ENCODE measurements around the gene CDH23.

Gene CDH23

GRCh38 chr10:71706216-71707121 is 309.7 kb downstream of the CDH23 start:
- no peak for DNase-seq (ENCODE audit: low read depth, low spot score)

GRCh38 chr10:71707240-71707789 is 310.6 kb downstream of the CDH23 start:
- no peak for DNase-seq (ENCODE audit: low read depth, low spot score)
- H3K27ac ChIP-seq = no peak overlapping the region

More at GRCh38 chr10:71706216-71707121, 309.7 kb downstream of the CDH23 start:
- no peak overlapping the region for H3K27ac ChIP-seq

GRCh38 chr10:71708301-71708703 is 311.6 kb downstream of the CDH23 start:
- DNase-seq (ENCODE audit: low read depth, low spot score) = no peak

GRCh38 chr10:71708897-71709882 is 312.5 kb downstream of the CDH23 start:
- no peak for DNase-seq (ENCODE audit: low read depth, low spot score)

More at GRCh38 chr10:71708301-71708703, 311.6 kb downstream of the CDH23 start:
- H3K27ac ChIP-seq = no peak overlapping the region

GRCh38 chr10:71710519-71710918 is 313.8 kb downstream of the CDH23 start:
- DNase-seq (ENCODE audit: low read depth, low spot score) = no peak
- H3K27ac ChIP-seq = no peak overlapping the region

More at GRCh38 chr10:71708897-71709882, 312.5 kb downstream of the CDH23 start:
- H3K27ac ChIP-seq = no peak overlapping the region

GRCh38 chr10:71711052-71711623 is 314.4 kb downstream of the CDH23 start:
- DNase-seq (ENCODE audit: low read depth, low spot score) = no peak

GRCh38 chr10:71712170-71712569 is 315.4 kb downstream of the CDH23 start:
- H3K27ac ChIP-seq = no peak overlapping the region

More at GRCh38 chr10:71711052-71711623, 314.4 kb downstream of the CDH23 start:
- no peak overlapping the region for H3K27ac ChIP-seq

GRCh38 chr10:71712572-71713134 is 315.9 kb downstream of the CDH23 start:
- H3K27ac ChIP-seq = peak overlapping the region; percentile 78

More at GRCh38 chr10:71712170-71712569, 315.4 kb downstream of the CDH23 start:
- no peak for DNase-seq (ENCODE audit: low read depth, low spot score)

GRCh38 chr10:71713135-71714030 is 316.7 kb downstream of the CDH23 start:
- peak; percentile 57 for DNase-seq (ENCODE audit: low read depth, low spot score)
- H3K27ac ChIP-seq = peak overlapping the region; percentile 78

More at GRCh38 chr10:71712572-71713134, 315.9 kb downstream of the CDH23 start:
- DNase-seq (ENCODE audit: low read depth, low spot score) = no peak

- no peak for DNase-seq (ENCODE audit: low read depth, low spot score)
- peak overlapping the region; percentile 78 for H3K27ac ChIP-seq
These were observed 317.3 kb downstream of the CDH23 start for GRCh38 chr10:71714031-71714410.

GRCh38 chr10:71714592-71714991 is 317.9 kb downstream of the CDH23 start:
- H3K27ac ChIP-seq = peak overlapping the region; percentile 78
- no peak for DNase-seq (ENCODE audit: low read depth, low spot score)

GRCh38 chr10:71715026-71715425 is 318.3 kb downstream of the CDH23 start:
- DNase-seq (ENCODE audit: low read depth, low spot score) = no peak
- H3K27ac ChIP-seq = no peak overlapping the region

GRCh38 chr10:71715860-71716259 is 319.1 kb downstream of the CDH23 start:
- DNase-seq (ENCODE audit: low read depth, low spot score) = no peak
- no peak overlapping the region for H3K27ac ChIP-seq

GRCh38 chr10:71716426-71716825 is 319.7 kb downstream of the CDH23 start:
- DNase-seq (ENCODE audit: low read depth, low spot score) = no peak
- H3K27ac ChIP-seq = no peak overlapping the region

GRCh38 chr10:71717056-71717455 is 320.3 kb downstream of the CDH23 start:
- DNase-seq (ENCODE audit: low read depth, low spot score) = no peak
- H3K27ac ChIP-seq = no peak overlapping the region

- no peak for DNase-seq (ENCODE audit: low read depth, low spot score)
- H3K27ac ChIP-seq = no peak overlapping the region
These were observed 320.8 kb downstream of the CDH23 start for GRCh38 chr10:71717551-71717951.

- H3K27ac ChIP-seq = no peak overlapping the region
- no peak for DNase-seq (ENCODE audit: low read depth, low spot score)
These were observed 321.5 kb downstream of the CDH23 start for GRCh38 chr10:71718165-71718698.

GRCh38 chr10:71719042-71719441 is 322.3 kb downstream of the CDH23 start:
- no peak overlapping the region for H3K27ac ChIP-seq

More at GRCh38 chr10:71719042-71719441, 322.3 kb downstream of the CDH23 start:
- DNase-seq (ENCODE audit: low read depth, low spot score) = no peak
